Esophagus muscularis mucosa (tissue), 4 donors: ENCODE results near the gene CSAD. TPM values are rescaled to one million over a fixed set of nuclear protein-coding genes. Genes with fewer than 3 reads are reported as not detected.
A peak's percentile ranks its signal among the peaks of the same experiment; 100 is the strongest.

ENCODE experiments used
- DNase-seq: peaks from one replicate; pipeline ENCODE4 v3.0.0-alpha.2; 2017; ENCODE audit errors: extremely low spot score
- H3K27ac ChIP-seq, 4 donors: fragments of 200-600 bp; sonication (generic); replicated peaks in 1 of 4; 1 replicate in 3 of 4; 2 replicates in 1 of 4; pipeline ENCODE4 v1.5.1; 2016 to 2019; ENCODE audit warnings: mild to moderate bottlenecking in 1 of 4
- H3K27me3 ChIP-seq, 4 donors: fragments of 200-600 bp; sonication (generic); one replicate each; pipeline versions ENCODE4 v1.5.1 to v1.6.0; 2016 to 2019
- H3K36me3 ChIP-seq, 4 donors: fragments of 200-600 bp; sonication (generic); one replicate each; pipeline ENCODE4 v1.5.1; 2016 to 2019
- H3K4me1 ChIP-seq, 4 donors: fragments of 200-600 bp; sonication (generic); one replicate each; pipeline ENCODE4 v1.5.1; 2016 to 2019
- H3K4me3 ChIP-seq, 4 donors: fragments of 200-600 bp; sonication (generic); 1 replicate in 2 of 4; 2 replicates in 2 of 4; pipeline ENCODE4 v1.5.1; 2016 to 2019; ENCODE audit warnings: mild to moderate bottlenecking in 4 of 4, moderate library complexity in 1 of 4
- H3K9me3 ChIP-seq, 4 donors: fragments of 200-600 bp; sonication (generic); 1 replicate in 3 of 4; 2 replicates in 1 of 4; pipeline ENCODE4 v1.5.1; 2016 to 2019
- CTCF ChIP-seq, 3 experiments: fragments of 200-600 bp in 2 of 3; fragments of 450-650 bp in 1 of 3; sonication (generic) in 2 of 3; IDR thresholded peaks; one replicate each; pipeline ENCODE4 v1.5.1; 2017 to 2019; ENCODE audit warnings: antibody characterized with exemption in 3 of 3, mild to moderate bottlenecking in 2 of 3, moderate library complexity in 1 of 3
- EP300 ChIP-seq: sonication (generic); formaldehyde crosslinking; IDR thresholded peaks from one replicate; pipeline ENCODE4 v1.6.1; 2017; ENCODE audit warnings: antibody characterized with exemption
- POLR2A ChIP-seq: fragments of 450-650 bp; IDR thresholded peaks from one replicate; pipeline ENCODE4 v1.6.1; 2017; ENCODE audit warnings: antibody characterized with exemption, moderate library complexity, mild to moderate bottlenecking, low read depth
- POLR2AphosphoS5 ChIP-seq, 2 donors: sonication (generic); formaldehyde crosslinking; IDR thresholded peaks; one replicate each; pipeline ENCODE4 v1.6.1; 2017; ENCODE audit warnings: antibody characterized with exemption in 2 of 2
- WGBS: methylation state at CpG from one replicate; pipeline ENCODE4 v1.1.5; 2018; 5-methylcytosine and 5-hydroxymethylcytosine counted together
- intact Hi-C: fragments of 100-400 bp; cut with DNase I; formaldehyde crosslinking; loops from one replicate; pipeline ENCODE4 v1.15.1; 2023
- total RNA-seq, 4 donors: library from RNA; depleted of rRNA; stranded (reverse); fragments of >200 nt; gene quantifications; one replicate each; pipeline versions ENCODE4 v1.1.0 to v1.2.1, GENCODE V29; 2016

The CSAD gene
- total RNA-seq, 4 donors from 2014 or later: 10.8 to 27.8 (median 15.0) TPM

GRCh38 chr12:53190108-53190729, 9.5 kb upstream of the CSAD start:
- H3K27me3 ChIP-seq: no peaks in the 10 kb centered on the region
- no peaks in the 10 kb centered on the region for H3K9me3 ChIP-seq
- H3K27ac ChIP-seq: peak overlapping the region; percentile 37 to 65 (median 56)
- H3K4me3 ChIP-seq: no peak overlapping the region
- intact Hi-C loops: loop anchor here (2.0 kb wide), 2 partner anchors 31 to 123 kb away; no protein-coding TSS in a partner anchor
- no peak for DNase-seq
- 39% methylated on average over 13 of the region's 14 CpGs for WGBS
- TF ChIP-seq CTCF (IDR thresholded peaks at IDR 0.05) (peak; percentile 77 to 87 (median 82)), POLR2AphosphoS5 (IDR thresholded peaks at IDR 0.05) (peak; percentile 10 to 44), POLR2A (no peak), EP300 (no peak)
- H3K36me3 ChIP-seq: peaks cover 28 to 61% (median 51%) of the 10 kb centered on the region in 4 donors
- H3K4me1 ChIP-seq: peaks cover 0 to 17% (median 14%) of the 10 kb centered on the region in 4 donors

- intact Hi-C loops: no loop called here
- Histone ChIP-seq H3K27ac (no peak overlapping the region), H3K4me1 (peaks cover 23 to 44% (median 42%) of the 10 kb centered on the region in 4 donors), H3K36me3 (peaks cover 40 to 83% (median 76%) of the 10 kb centered on the region in 4 donors), H3K27me3 (no peaks in the 10 kb centered on the region), H3K4me3 (no peak overlapping the region), H3K9me3 (no peaks in the 10 kb centered on the region)
- TF ChIP-seq POLR2AphosphoS5 (IDR thresholded peaks at IDR 0.05): no peak
- TF ChIP-seq POLR2A: no peak
- no peak for TF ChIP-seq CTCF (IDR thresholded peaks at IDR 0.05)
- no peak for TF ChIP-seq EP300
- no peak for DNase-seq
- 88% methylated on average over 15 of the region's 15 CpGs for WGBS
These were observed 6.6 kb upstream of the CSAD start for GRCh38 chr12:53187145-53187899.

GRCh38 chr12:53186745-53187144, 6.0 kb upstream of the CSAD start:
- H3K4me3 ChIP-seq: no peak overlapping the region
- no peak for DNase-seq
- TF ChIP-seq CTCF (IDR thresholded peaks at IDR 0.05): no peak
- no peak for TF ChIP-seq POLR2AphosphoS5 (IDR thresholded peaks at IDR 0.05)
- TF ChIP-seq POLR2A: no peak
- TF ChIP-seq EP300: no peak
- WGBS: 85% methylated on average over 4 of the region's 4 CpGs
- H3K9me3 ChIP-seq: no peaks in the 10 kb centered on the region
- intact Hi-C loops: no loop called here
- no peaks in the 10 kb centered on the region for H3K27me3 ChIP-seq
- H3K27ac ChIP-seq: no peak overlapping the region
- H3K36me3 ChIP-seq: peaks cover 40 to 83% (median 78%) of the 10 kb centered on the region in 4 donors
- peaks cover 28 to 50% (median 48%) of the 10 kb centered on the region in 4 donors for H3K4me1 ChIP-seq

- no peak overlapping the region for H3K4me3 ChIP-seq
- intact Hi-C loops: no loop called here
- H3K27me3 ChIP-seq: no peaks in the 10 kb centered on the region
- H3K4me1 ChIP-seq: peaks cover 34 to 56% (median 55%) of the 10 kb centered on the region in 4 donors
- H3K9me3 ChIP-seq: no peaks in the 10 kb centered on the region
- peaks cover 40 to 75% (median 70%) of the 10 kb centered on the region in 4 donors for H3K36me3 ChIP-seq
- no peak for DNase-seq
- TF ChIP-seq POLR2AphosphoS5 (IDR thresholded peaks at IDR 0.05) (no peak), CTCF (IDR thresholded peaks at IDR 0.05) (no peak), POLR2A (no peak), EP300 (no peak)
- WGBS: 98% methylated on average over 3 of the region's 3 CpGs
- no peak overlapping the region for H3K27ac ChIP-seq
These were observed 4.9 kb upstream of the CSAD start for GRCh38 chr12:53185582-53186153.
